HEK293 (cell line): ENCODE results near the gene OR1F1.

Experiments used
- CTCF ChIA-PET: fragments of 350-600 bp; formaldehyde crosslinking; extraction: SDS; loops from one replicate; lab custom pipeline; 2021; ENCODE audit warnings: antibody characterized with exemption; lab: Yijun Ruan, JAX
- POLR2A ChIA-PET: fragments of 300-600 bp; formaldehyde crosslinking; extraction: SDS; loops from one replicate; lab custom pipeline; 2020; ENCODE audit warnings: antibody characterized with exemption, inconsistent platforms; lab: Yijun Ruan, JAX
- H3K27ac ChIP-seq: fragments of 200-500 bp; sonication (Bioruptor generic); 2 replicates; pipeline ENCODE4 v1.5.1; 2014; ENCODE audit warnings: low read depth, low read length, control low read depth, inconsistent platforms; ENCODE audit errors: extremely low read depth
- H3K36me3 ChIP-seq, 2 experiments: fragments of 200-500 bp in 1 of 2; sonication (Bioruptor generic) in 1 of 2; 1 replicate in 1 of 2; 2 replicates in 1 of 2; pipeline ENCODE4 v1.5.1; 2014 to 2017; ENCODE audit warnings: inconsistent platforms in 2 of 2, low read length in 2 of 2; ENCODE audit not compliant: control insufficient read depth in 2 of 2, insufficient read depth in 1 of 2
- H3K4me1 ChIP-seq: fragments of 200-500 bp; sonication (Bioruptor generic); 2 replicates; pipeline ENCODE4 v1.5.1; 2014; ENCODE audit warnings: mild to moderate bottlenecking, low read length, inconsistent platforms; ENCODE audit not compliant: control insufficient read depth, insufficient read depth
- H3K4me3 ChIP-seq: 2 replicates; pipeline ENCODE4 v1.5.1; 2011; ENCODE audit warnings: low read depth, mild to moderate bottlenecking, control low read depth, low read length, moderate library complexity
- H3K9me3 ChIP-seq: fragments of 200-500 bp; sonication (Bioruptor generic); 2 replicates; pipeline ENCODE4 v1.5.1; 2014; ENCODE audit warnings: low read depth, low read length, inconsistent platforms; ENCODE audit not compliant: control insufficient read depth, insufficient read depth
- EGR2 ChIP-seq: fragments of 450-650 bp; formaldehyde crosslinking; IDR thresholded peaks from 2 replicates; pipeline ENCODE4 v1.5.1; 2016; ENCODE audit warnings: low read depth, missing biosample characterization, missing genetic modification characterization
- IKZF3 ChIP-seq: fragments of 450-650 bp; IDR thresholded peaks from 2 replicates; pipeline ENCODE4 v1.5.0; 2018; ENCODE audit warnings: missing biosample characterization, mild to moderate bottlenecking, missing genetic modification characterization, moderate library complexity
- PATZ1 ChIP-seq: fragments of 450-650 bp; formaldehyde crosslinking; IDR thresholded peaks from 2 replicates; pipeline ENCODE4 v1.5.1; 2016; ENCODE audit warnings: missing biosample characterization, missing genetic modification characterization
- PRDM4 ChIP-seq: fragments of 450-650 bp; formaldehyde crosslinking; IDR thresholded peaks from 2 replicates; pipeline ENCODE4 v1.5.1; 2017; ENCODE audit warnings: missing biosample characterization, missing genetic modification characterization
- SALL2 ChIP-seq: fragments of 450-650 bp; formaldehyde crosslinking; IDR thresholded peaks from 2 replicates; pipeline ENCODE4 v1.5.0; 2017; ENCODE audit warnings: missing biosample characterization, mild to moderate bottlenecking, missing genetic modification characterization, borderline replicate concordance
- WT1 ChIP-seq: fragments of 450-650 bp; formaldehyde crosslinking; IDR thresholded peaks from 2 replicates; pipeline ENCODE4 v1.5.1; 2016; ENCODE audit warnings: missing biosample characterization, missing genetic modification characterization
- ZBTB11 ChIP-seq: fragments of 450-650 bp; formaldehyde crosslinking; conservative IDR thresholded peaks from 2 replicates; pipeline ENCODE4 v1.5.1; 2016; ENCODE audit warnings: low read depth, missing biosample characterization, missing genetic modification characterization
- ZBTB20 ChIP-seq: fragments of 450-650 bp; formaldehyde crosslinking; IDR thresholded peaks from 2 replicates; pipeline ENCODE4 v1.5.1; 2016; ENCODE audit warnings: missing biosample characterization, missing genetic modification characterization
- ZBTB8A ChIP-seq: fragments of 450-650 bp; formaldehyde crosslinking; IDR thresholded peaks from 2 replicates; pipeline ENCODE4 v1.5.1; 2016; ENCODE audit warnings: missing biosample characterization, missing genetic modification characterization
- ZFHX2 ChIP-seq: fragments of 450-650 bp; formaldehyde crosslinking; conservative IDR thresholded peaks from 2 replicates; pipeline ENCODE4 v1.5.1; 2016; ENCODE audit warnings: missing biosample characterization, missing genetic modification characterization
- ZIC2 ChIP-seq: fragments of 450-650 bp; formaldehyde crosslinking; IDR thresholded peaks from 2 replicates; pipeline ENCODE4 v1.5.1; 2016; ENCODE audit warnings: missing biosample characterization, missing genetic modification characterization
- ZNF10 ChIP-seq: fragments of 450-650 bp; formaldehyde crosslinking; IDR thresholded peaks from 2 replicates; pipeline ENCODE4 v1.5.1; 2017; ENCODE audit warnings: missing biosample characterization, missing genetic modification characterization
- ZNF174 ChIP-seq: fragments of 450-650 bp; formaldehyde crosslinking; IDR thresholded peaks from 2 replicates; pipeline ENCODE4 v1.5.0; 2017; ENCODE audit warnings: missing biosample characterization, mild to moderate bottlenecking, missing genetic modification characterization
- ZNF19 ChIP-seq: fragments of 450-650 bp; formaldehyde crosslinking; IDR thresholded peaks from 2 replicates; pipeline ENCODE4; 2016; ENCODE audit warnings: missing biosample characterization, missing genetic modification characterization, low read depth
- ZNF341 ChIP-seq: fragments of 450-650 bp; formaldehyde crosslinking; IDR thresholded peaks from 2 replicates; pipeline ENCODE4; 2016; ENCODE audit warnings: low read depth, missing biosample characterization, missing genetic modification characterization
- ZNF416 ChIP-seq: fragments of 450-650 bp; formaldehyde crosslinking; IDR thresholded peaks from 2 replicates; pipeline ENCODE4 v1.5.1; 2016; ENCODE audit warnings: missing biosample characterization, missing genetic modification characterization
- ZNF580 ChIP-seq: fragments of 450-650 bp; formaldehyde crosslinking; IDR thresholded peaks from 2 replicates; pipeline ENCODE4 v1.5.1; 2016; ENCODE audit warnings: missing biosample characterization, missing genetic modification characterization
- ZNF692 ChIP-seq: fragments of 450-650 bp; formaldehyde crosslinking; IDR thresholded peaks from 2 replicates; pipeline ENCODE4 v1.5.1; 2016; ENCODE audit warnings: missing biosample characterization, missing genetic modification characterization
- ZNF777 ChIP-seq: fragments of 450-650 bp; formaldehyde crosslinking; IDR thresholded peaks from 2 replicates; pipeline ENCODE4 v1.5.1; 2017; ENCODE audit warnings: missing biosample characterization, missing genetic modification characterization, borderline replicate concordance
- ZNF843 ChIP-seq: fragments of 450-650 bp; formaldehyde crosslinking; IDR thresholded peaks from 2 replicates; pipeline ENCODE4 v1.5.1; 2016; ENCODE audit warnings: missing biosample characterization, missing genetic modification characterization
- ZXDB ChIP-seq: fragments of 450-650 bp; formaldehyde crosslinking; IDR thresholded peaks from 2 replicates; pipeline ENCODE4 v1.5.1; 2016; ENCODE audit warnings: missing biosample characterization, missing genetic modification characterization

Gene OR1F1

GRCh38 chr16:3182608-3183444 is 5.2 kb upstream of the OR1F1 start (continued):
- peak; percentile 70 for TF ChIP-seq ZNF580
- peak; percentile 57; the same call in 1 of the 2 replicates for TF ChIP-seq ZNF341 (tag by site-specific recombination)

- Histone ChIP-seq H3K9me3 (no peaks in the 10 kb centered on the region), H3K36me3 (no peaks in the 10 kb centered on the region), H3K27ac (peak overlapping the region; percentile 35; the same call in 1 of the 2 replicates), H3K4me3 (peak overlapping the region; percentile 52), H3K4me1 (no peaks in the 10 kb centered on the region)
- POLR2A ChIA-PET, result interaction anchor here (0.8 to 2.6 kb wide), 6 partner anchors 10 to 99 kb away, joined by 3 to 15 read pairs (median 5); no protein-coding TSS in a partner anchor
- CTCF ChIA-PET, result interaction anchor here (0.7 to 1.9 kb wide), 6 partner anchors 11 to 101 kb away, joined by 3 to 9 read pairs (median 3); no protein-coding TSS in a partner anchor
- TF ChIP-seq ZBTB8A (tag by site-specific recombination) (peak; percentile 95), ZNF777 (tag by site-specific recombination) (peak; percentile 77), ZBTB20 (tag by site-specific recombination) (peak; percentile 73; the same call in 1 of the 2 replicates), ZNF10 (no peak), ZBTB11 (tag by site-specific recombination) (peak; percentile 32; the same call in 1 of the 2 replicates), ZIC2 (tag by site-specific recombination) (no peak; the same call in 1 of the 2 replicates), SALL2 (tag by site-specific recombination) (no peak), IKZF3 (tag by site-specific recombination) (peak; percentile 90), ZFHX2 (tag by site-specific recombination) (no peak), ZNF692 (tag by site-specific recombination) (peak; percentile 82), ZXDB (tag by site-specific recombination) (no peak), ZNF19 (tag by site-specific recombination) (no peak), PRDM4 (tag by site-specific recombination) (no peak), ZNF174 (no peak), PATZ1 (peak; percentile 24), ZNF416 (tag by site-specific recombination) (no peak), WT1 (tag by site-specific recombination) (no peak), EGR2 (tag by site-specific recombination) (no peak), ZNF843 (tag by site-specific recombination) (no peak)
Observed at GRCh38 chr16:3183445-3184139, 4.4 kb upstream of the OR1F1 start.
